Cardiac muscle cell (in vitro differentiated cells and primary cell): ENCODE measurements around the gene SOX21. TPM values are rescaled to one million over a fixed set of nuclear protein-coding genes. Genes with fewer than 3 reads are reported as not detected.

Source experiments
- DNase-seq, 2 donors: peaks; one replicate each; pipeline versions ENCODE4 v3.0.0 to v3.0.0-alpha.2; 2010 to 2017; ENCODE audit warnings: low read depth in 1 of 2, low spot score in 1 of 2
- H3K27ac ChIP-seq: fragments of 200-600 bp; sonication (generic); 2 replicates; pipeline ENCODE4 v1.5.1; 2016
- H3K27me3 ChIP-seq: fragments of 200-600 bp; sonication (generic); 2 replicates; pipeline ENCODE4 v1.6.0; 2016; ENCODE audit warnings: control low read depth
- H3K36me3 ChIP-seq: fragments of 200-600 bp; sonication (generic); 2 replicates; pipeline ENCODE4 v1.5.1; 2016; ENCODE audit warnings: control low read depth
- H3K4me1 ChIP-seq: fragments of 200-600 bp; sonication (generic); 2 replicates; pipeline ENCODE4 v1.8.1; 2017; ENCODE audit warnings: low read depth, mild to moderate bottlenecking, mixed run types
- H3K4me3 ChIP-seq: fragments of 200-600 bp; sonication (generic); 2 replicates; pipeline ENCODE4 v1.5.1; 2016; ENCODE audit warnings: mild to moderate bottlenecking
- H3K9me3 ChIP-seq: fragments of 200-600 bp; sonication (generic); 2 replicates; pipeline ENCODE4 v1.5.1; 2017; ENCODE audit warnings: low read depth, mild to moderate bottlenecking, control low read depth
- CTCF ChIP-seq: IDR thresholded peaks from 2 replicates; pipeline ENCODE4 v1.5.1; 2012; ENCODE audit warnings: low read depth, mild to moderate bottlenecking, low read length
- polyA plus RNA-seq: library from polyadenylated mRNA; unstranded; fragments of >200 nt; fragmentation: Nextera tagmentation; extraction: Ambion mirVana; gene quantifications from 2 replicates; pipeline ENCODE4 v1.2.1, GENCODE V29; 2016
- total RNA-seq: library from RNA; depleted of rRNA; stranded (reverse); fragments of >200 nt; gene quantifications from 2 replicates; pipeline ENCODE4 v1.2.3, GENCODE V29; 2016

SOX21 gene
- total and polyA plus RNA-seq, 2 experiments from 2014 or later = not detected

GRCh38 chr13:94710881-94711560, 1.3 kb downstream of the SOX21 start:
- Histone ChIP-seq H3K27me3 (peaks cover 100% of the 10 kb centered on the region), H3K4me3 (peak overlapping the region; percentile 22)

GRCh38 chr13:94710065-94710781, 2.1 kb downstream of the SOX21 start:
- no peak overlapping the region for H3K4me3 ChIP-seq
- no peak overlapping the region for H3K27ac ChIP-seq

More at GRCh38 chr13:94710881-94711560, 1.3 kb downstream of the SOX21 start:
- no peak for DNase-seq
- no peaks in the 10 kb centered on the region for H3K36me3 ChIP-seq
- TF ChIP-seq CTCF = no peak
- H3K9me3 ChIP-seq = no peaks in the 10 kb centered on the region
- H3K27ac ChIP-seq = no peak overlapping the region
- H3K4me1 ChIP-seq = no peaks in the 10 kb centered on the region

GRCh38 chr13:94709001-94709834, 3.1 kb downstream of the SOX21 start:
- no peak for DNase-seq
- Histone ChIP-seq H3K4me1 (no peaks in the 10 kb centered on the region), H3K27ac (no peak overlapping the region), H3K27me3 (peaks cover 100% of the 10 kb centered on the region), H3K36me3 (no peaks in the 10 kb centered on the region), H3K4me3 (no peak overlapping the region), H3K9me3 (no peaks in the 10 kb centered on the region)
- TF ChIP-seq CTCF = no peak

More at GRCh38 chr13:94710065-94710781, 2.1 kb downstream of the SOX21 start:
- Histone ChIP-seq H3K36me3 (no peaks in the 10 kb centered on the region), H3K4me1 (no peaks in the 10 kb centered on the region), H3K9me3 (no peaks in the 10 kb centered on the region), H3K27me3 (peaks cover 100% of the 10 kb centered on the region)
- no peak for DNase-seq
- TF ChIP-seq CTCF = no peak

GRCh38 chr13:94708031-94708859, 4.1 kb downstream of the SOX21 start:
- no peak for DNase-seq
- Histone ChIP-seq H3K27ac (no peak overlapping the region), H3K27me3 (peaks cover 100% of the 10 kb centered on the region), H3K36me3 (no peaks in the 10 kb centered on the region), H3K4me1 (no peaks in the 10 kb centered on the region), H3K4me3 (no peak overlapping the region), H3K9me3 (no peaks in the 10 kb centered on the region)
- no peak for TF ChIP-seq CTCF
